K562 treated with DMSO at 1 percent for 48 hours (cell line): Measurements from ENCODE around the gene EPGN. TPM values are rescaled to one million over a fixed set of nuclear protein-coding genes. Genes with fewer than 3 reads are reported as not detected.

Experiments
- total RNA-seq: library from RNA; unstranded; fragments of 300-600 nt; gene quantifications from 2 replicates; pipeline ENCODE4 v1.2.3, GENCODE V29; 2022; ENCODE audit warnings: low replicate concordance; ENCODE audit errors: extremely low read depth

Gene EPGN
- not detected in 2 replicates for total RNA-seq

DNA sequence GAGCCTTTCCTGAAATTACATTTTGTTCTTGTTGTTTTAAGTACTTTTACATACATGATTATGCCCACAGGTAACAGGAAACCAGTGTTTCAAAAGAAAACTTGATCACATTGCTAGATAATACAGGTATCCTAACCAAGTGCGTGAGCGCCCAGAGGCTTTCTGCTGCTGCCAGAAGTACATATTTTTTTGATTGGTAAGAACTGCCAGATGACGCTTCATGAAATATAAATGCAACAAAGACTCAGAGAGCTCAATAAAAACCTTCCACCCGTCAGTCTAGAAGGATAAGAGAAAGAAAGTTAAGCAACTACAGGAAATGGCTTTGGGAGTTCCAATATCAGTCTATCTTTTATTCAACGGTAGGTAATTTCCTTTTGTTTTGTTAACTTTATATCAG is at the start of gene EPGN:
TSS of gene EPGN (plus strand) at position 256 of the 400 bp plus-strand sequence. CDS start at position 320, 64 bp downstream.

GRCh38 chr4:74364652-74365491 is 56.6 kb downstream of the EPGN start, which contains the start of gene EREG:
EREG (plus strand) TSS chr4:74365145; CDS start chr4:74365309, 164 bp downstream.

Other genes with a start within 250 kb of the EPGN start
- gene CXCL2, start 209.3 kb upstream of the EPGN start, total RNA-seq = not detected in 2 replicates
- not detected in 2 replicates for gene MTHFD2L, start 150.4 kb upstream of the EPGN start, total RNA-seq
- not detected in 2 replicates for gene EREG, start 56.7 kb downstream of the EPGN start, total RNA-seq
- not detected in 2 replicates for gene AREG, start 136.7 kb downstream of the EPGN start, total RNA-seq